Measurements from ENCODE around the gene LPP.

Gene LPP

GRCh38 chr3:188557235-188557634, 403.3 kb downstream of the LPP start:
- H3K27ac ChIP-seq (ENCODE audit: low read depth, low read length, poor library complexity, severe bottlenecking), result no peak overlapping the region
- no peak for TF ChIP-seq CTCF (IDR thresholded peaks at IDR 0.05; ENCODE audit: low read length)
- TF ChIP-seq EZH2 (IDR thresholded peaks at IDR 0.05; ENCODE audit: borderline replicate concordance, low read length), result no peak
- H3K79me2 ChIP-seq (ENCODE audit: insufficient read depth, low read length), result no peaks in the 10 kb centered on the region
- H3K4me3 ChIP-seq (ENCODE audit: low read depth, low read length, poor library complexity, severe bottlenecking), result no peak overlapping the region
- H3F3A ChIP-seq (ENCODE audit: insufficient read depth, low read length), result no peaks in the 10 kb centered on the region
- H3K9me3 ChIP-seq (ENCODE audit: low read length), result no peaks in the 10 kb centered on the region
- H2AFZ ChIP-seq (ENCODE audit: low read length), result no peak overlapping the region
- H3K4me1 ChIP-seq (ENCODE audit: insufficient read depth, low read length, severe bottlenecking), result no peaks in the 10 kb centered on the region
- no peak overlapping the region for H3K4me2 ChIP-seq (ENCODE audit: low read length)
- H3K36me3 ChIP-seq (ENCODE audit: insufficient read depth, low read length), result no peaks in the 10 kb centered on the region
- H3K9ac ChIP-seq (ENCODE audit: low read length), result no peak overlapping the region
- H3K9me2 ChIP-seq (ENCODE audit: low read depth, low read length), result no peaks in the 10 kb centered on the region
- no peaks in the 10 kb centered on the region for H3K27me3 ChIP-seq (ENCODE audit: insufficient read depth, low read length)
- no peaks in the 10 kb centered on the region for H4K20me1 ChIP-seq (ENCODE audit: insufficient read depth, low read length)

- no peaks in the 10 kb centered on the region for H4K20me1 ChIP-seq (ENCODE audit: insufficient read depth, low read length)
- no peaks in the 10 kb centered on the region for H3K9me3 ChIP-seq (ENCODE audit: low read length)
- H3K4me2 ChIP-seq (ENCODE audit: low read length), result no peak overlapping the region
- H3K36me3 ChIP-seq (ENCODE audit: insufficient read depth, low read length), result no peaks in the 10 kb centered on the region
- no peaks in the 10 kb centered on the region for H3K79me2 ChIP-seq (ENCODE audit: insufficient read depth, low read length)
- no peak overlapping the region for H2AFZ ChIP-seq (ENCODE audit: low read length)
- no peak overlapping the region for H3K9ac ChIP-seq (ENCODE audit: low read length)
- H3K4me3 ChIP-seq (ENCODE audit: low read depth, low read length, poor library complexity, severe bottlenecking), result no peak overlapping the region
- no peaks in the 10 kb centered on the region for H3K27me3 ChIP-seq (ENCODE audit: insufficient read depth, low read length)
- H3K27ac ChIP-seq (ENCODE audit: low read depth, low read length, poor library complexity, severe bottlenecking), result no peak overlapping the region
- TF ChIP-seq EZH2 (IDR thresholded peaks at IDR 0.05; ENCODE audit: borderline replicate concordance, low read length), result no peak
- TF ChIP-seq CTCF (IDR thresholded peaks at IDR 0.05; ENCODE audit: low read length), result no peak
- no peaks in the 10 kb centered on the region for H3F3A ChIP-seq (ENCODE audit: insufficient read depth, low read length)
- no peaks in the 10 kb centered on the region for H3K9me2 ChIP-seq (ENCODE audit: low read depth, low read length)
- no peaks in the 10 kb centered on the region for H3K4me1 ChIP-seq (ENCODE audit: insufficient read depth, low read length, severe bottlenecking)
Measured at GRCh38 chr3:188558343-188559071, 404.6 kb downstream of the LPP start.

- Histone ChIP-seq H3K27me3 (ENCODE audit: insufficient read depth, low read length) (no peaks in the 10 kb centered on the region), H3K4me2 (ENCODE audit: low read length) (no peak overlapping the region), H3K4me1 (ENCODE audit: insufficient read depth, low read length, severe bottlenecking) (no peaks in the 10 kb centered on the region), H3K9ac (ENCODE audit: low read length) (no peak overlapping the region), H3K79me2 (ENCODE audit: insufficient read depth, low read length) (no peaks in the 10 kb centered on the region), H3K9me3 (ENCODE audit: low read length) (no peaks in the 10 kb centered on the region), H3K9me2 (ENCODE audit: low read depth, low read length) (no peaks in the 10 kb centered on the region), H4K20me1 (ENCODE audit: insufficient read depth, low read length) (no peaks in the 10 kb centered on the region), H3K36me3 (ENCODE audit: insufficient read depth, low read length) (no peaks in the 10 kb centered on the region), H3K4me3 (ENCODE audit: low read depth, low read length, poor library complexity, severe bottlenecking) (no peak overlapping the region), H3F3A (ENCODE audit: insufficient read depth, low read length) (no peaks in the 10 kb centered on the region), H3K27ac (ENCODE audit: low read depth, low read length, poor library complexity, severe bottlenecking) (no peak overlapping the region), H2AFZ (ENCODE audit: low read length) (no peak overlapping the region)
- TF ChIP-seq CTCF (IDR thresholded peaks at IDR 0.05; ENCODE audit: low read length), result no peak
- TF ChIP-seq EZH2 (IDR thresholded peaks at IDR 0.05; ENCODE audit: borderline replicate concordance, low read length), result no peak
Measured at GRCh38 chr3:188559072-188559429, 405.1 kb downstream of the LPP start.
